Upper lobe of left lung (tissue), 6 donors: Measurements from ENCODE around the gene INTS4. TPM values are rescaled to one million over a fixed set of nuclear protein-coding genes. Genes with fewer than 3 reads are reported as not detected.

ENCODE experiments used
- ATAC-seq, 2 donors: fragments of 200-7000 bp; cut with Tn5 transposase; one replicate each; pipeline ENCODE4 v1.9.1; 2022; ENCODE audit warnings: mild to moderate bottlenecking in 2 of 2, moderate library complexity in 2 of 2; ENCODE audit not compliant: low FRiP score in 2 of 2
- DNase-seq, 2 donors: peaks; one replicate each; pipeline ENCODE4 v3.0.0-alpha.2; 2019 to 2020
- H3K27ac ChIP-seq, 4 donors: fragments of 200-600 bp; sonication (generic); one replicate each; pipeline ENCODE4 v1.5.1; 2016 to 2019
- H3K27me3 ChIP-seq, 4 donors: fragments of 200-600 bp; sonication (generic); one replicate each; pipeline ENCODE4 v1.5.1; 2017 to 2019
- H3K36me3 ChIP-seq, 4 donors: fragments of 200-600 bp; sonication (generic); one replicate each; pipeline ENCODE4 v1.5.1; 2016 to 2019
- H3K4me1 ChIP-seq, 4 donors: fragments of 200-600 bp; sonication (generic); one replicate each; pipeline ENCODE4 v1.5.1; 2018 to 2019
- H3K4me3 ChIP-seq, 4 donors: fragments of 200-600 bp; sonication (generic); one replicate each; pipeline ENCODE4 v1.5.1; 2017 to 2019; ENCODE audit warnings: mild to moderate bottlenecking in 2 of 4, moderate library complexity in 1 of 4
- H3K9me3 ChIP-seq, 4 donors: fragments of 200-600 bp; sonication (generic); one replicate each; pipeline ENCODE4 v1.5.1; 2018 to 2019
- CTCF ChIP-seq, 6 experiments: fragments of 450-650 bp in 4 of 6; fragments of 200-600 bp in 2 of 6; sonication (generic) in 2 of 6; IDR thresholded peaks; one replicate each; pipeline ENCODE4 v1.5.1; 2016 to 2019; ENCODE audit warnings: antibody characterized with exemption in 6 of 6
- EP300 ChIP-seq, 4 donors: sonication (generic); formaldehyde crosslinking; IDR thresholded peaks; one replicate each; pipeline ENCODE4 v1.5.1; 2017; ENCODE audit warnings: antibody characterized with exemption in 4 of 4, control low read depth in 2 of 4
- POLR2A ChIP-seq, 4 donors: fragments of 450-650 bp; IDR thresholded peaks; one replicate each; pipeline ENCODE4 v1.5.1; 2016 to 2017; ENCODE audit warnings: antibody characterized with exemption in 4 of 4, mild to moderate bottlenecking in 2 of 4
- POLR2AphosphoS5 ChIP-seq, 2 donors: sonication (generic); formaldehyde crosslinking; IDR thresholded peaks; one replicate each; pipeline ENCODE4 v1.5.1; 2017; ENCODE audit warnings: antibody characterized with exemption in 2 of 2
- WGBS, 2 donors: methylation state at CpG; one replicate each; pipeline ENCODE4 v1.1.5; 2017 to 2018; 5-methylcytosine and 5-hydroxymethylcytosine counted together
- total RNA-seq, 6 donors: library from RNA; depleted of rRNA in 4 of 6; stranded (reverse); fragments of >200 nt in 4 of 6; gene quantifications; one replicate each; pipeline versions ENCODE4 v1.1.0 to v1.2.1, GENCODE V29; 2016 to 2021
- donor health status: DM: no; HTN: no; CAD: no; lungs with moderate emphysema.
- donor health status: DM: no; HTN: yes; CAD: no; lungs with severe emphysema.

The INTS4 gene
- total RNA-seq, 6 donors from 2014 or later = 15.3 to 58.7 (median 28.8) TPM

- no peak for ATAC-seq
- Histone ChIP-seq H3K27me3 (no peaks in the 10 kb centered on the region), H3K36me3 (peaks cover 0 to 65% (median 18%) of the 10 kb centered on the region in 4 donors), H3K9me3 (no peaks in the 10 kb centered on the region), H3K4me1 (no peaks in the 10 kb centered on the region), H3K4me3 (no peak overlapping the region), H3K27ac (no peak overlapping the region)
- 95 to 97% methylated on average over 18 of the region's 18 CpGs for WGBS, 2 donors
- DNase-seq = peak in 1 of 2 donors; percentile 41
- TF ChIP-seq CTCF (IDR thresholded peaks at IDR 0.05) (no peak), EP300 (IDR thresholded peaks at IDR 0.05) (no peak), POLR2AphosphoS5 (IDR thresholded peaks at IDR 0.05) (no peak), POLR2A (IDR thresholded peaks at IDR 0.05) (no peak)
Observed at GRCh38 chr11:77886401-77886800, 108.1 kb downstream of the INTS4 start.

- H3K9me3 ChIP-seq = no peaks in the 10 kb centered on the region
- H3K36me3 ChIP-seq = peaks cover 0 to 74% (median 18%) of the 10 kb centered on the region in 4 donors
- 98 to 99% methylated on average over 6 of the region's 6 CpGs for WGBS, 2 donors
- no peaks in the 10 kb centered on the region for H3K4me1 ChIP-seq
- TF ChIP-seq POLR2AphosphoS5 (IDR thresholded peaks at IDR 0.05) (no peak), POLR2A (IDR thresholded peaks at IDR 0.05) (no peak), EP300 (IDR thresholded peaks at IDR 0.05) (no peak), CTCF (IDR thresholded peaks at IDR 0.05) (no peak)
- no peaks in the 10 kb centered on the region for H3K27me3 ChIP-seq
- ATAC-seq (no peak), DNase-seq (no peak)
- no peak overlapping the region for H3K4me3 ChIP-seq
- H3K27ac ChIP-seq = no peak overlapping the region
Observed at GRCh38 chr11:77884829-77885190, 109.7 kb downstream of the INTS4 start.

- Histone ChIP-seq H3K27me3 (no peaks in the 10 kb centered on the region), H3K4me3 (no peak overlapping the region), H3K27ac (no peak overlapping the region), H3K36me3 (peaks cover 0 to 73% (median 18%) of the 10 kb centered on the region in 4 donors), H3K9me3 (no peaks in the 10 kb centered on the region), H3K4me1 (no peaks in the 10 kb centered on the region)
- ATAC-seq = no peak
- no peak for DNase-seq
- 79 to 93% methylated on average over 6 of the region's 6 CpGs for WGBS, 2 donors
- TF ChIP-seq POLR2A (IDR thresholded peaks at IDR 0.05) = no peak
- TF ChIP-seq EP300 (IDR thresholded peaks at IDR 0.05) = no peak
- no peak for TF ChIP-seq POLR2AphosphoS5 (IDR thresholded peaks at IDR 0.05)
- TF ChIP-seq CTCF (IDR thresholded peaks at IDR 0.05) = no peak
Observed at GRCh38 chr11:77884186-77884828, 110.2 kb downstream of the INTS4 start.

- WGBS, 2 donors = 98 to 99% methylated on average over 5 of the region's 5 CpGs
- no peak for TF ChIP-seq CTCF (IDR thresholded peaks at IDR 0.05)
- no peak for TF ChIP-seq POLR2A (IDR thresholded peaks at IDR 0.05)
- peaks cover 0 to 77% (median 19%) of the 10 kb centered on the region in 4 donors for H3K36me3 ChIP-seq
- no peak for ATAC-seq
- H3K27ac ChIP-seq = no peak overlapping the region
- H3K4me1 ChIP-seq = peaks cover 0 to 2% (median 0%) of the 10 kb centered on the region in 4 donors
- H3K4me3 ChIP-seq = no peak overlapping the region
- no peaks in the 10 kb centered on the region for H3K27me3 ChIP-seq
- H3K9me3 ChIP-seq = no peaks in the 10 kb centered on the region
- no peak for DNase-seq
Observed at GRCh38 chr11:77883775-77884174, 110.7 kb downstream of the INTS4 start.

- Histone ChIP-seq H3K9me3 (no peaks in the 10 kb centered on the region), H3K36me3 (peaks cover 0 to 83% (median 20%) of the 10 kb centered on the region in 4 donors), H3K4me3 (no peak overlapping the region), H3K4me1 (peaks cover 0 to 3% (median 0%) of the 10 kb centered on the region in 4 donors), H3K27ac (no peak overlapping the region), H3K27me3 (no peaks in the 10 kb centered on the region)
- WGBS, 2 donors = 54 to 86% methylated on average over 2 to 3 of the region's 3 CpGs
- ATAC-seq (no peak), DNase-seq (no peak)
- TF ChIP-seq CTCF (IDR thresholded peaks at IDR 0.05) (no peak), POLR2A (IDR thresholded peaks at IDR 0.05) (no peak), POLR2AphosphoS5 (IDR thresholded peaks at IDR 0.05) (no peak), EP300 (IDR thresholded peaks at IDR 0.05) (no peak)
Observed at GRCh38 chr11:77882396-77882795, 112.1 kb downstream of the INTS4 start.
